Suppressor macrophage treated with lipopolysaccharide for 1 hour (primary cell): Measurements from ENCODE around the gene ARL15.
A peak's percentile ranks its signal among the peaks of the same experiment; 100 is the strongest.
"Not testable (repeated sequence)": the region's sequence is repeated elsewhere in the genome, so short reads cannot be mapped to it uniquely, and the experiment has no call there.

ENCODE experiments used
- DNase-seq, 3 donors: peaks; one replicate each; pipeline ENCODE4 v3.0.0-alpha.2; 2020 to 2022

The ARL15 gene

DNA sequence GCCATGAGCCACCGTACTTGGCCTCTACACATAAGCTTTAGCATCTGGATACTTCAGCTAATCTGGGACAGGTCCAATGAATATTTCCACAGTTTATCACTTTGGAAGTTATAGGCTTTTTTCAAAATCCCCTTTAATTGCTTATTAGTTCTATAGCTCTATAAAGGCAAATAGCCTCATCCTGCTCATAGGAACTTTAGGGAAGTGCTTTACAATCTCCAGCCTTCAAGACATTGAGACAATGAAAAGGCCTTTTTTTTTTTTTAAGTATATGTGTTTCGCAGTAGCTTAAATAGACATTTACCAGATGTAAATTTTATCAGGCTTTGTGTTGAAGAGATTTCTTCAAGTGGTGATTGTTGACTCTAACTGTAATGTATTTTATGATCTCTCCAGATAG lies 224.2 kb downstream of the ARL15 start:
- DNase-seq: no peak

DNA sequence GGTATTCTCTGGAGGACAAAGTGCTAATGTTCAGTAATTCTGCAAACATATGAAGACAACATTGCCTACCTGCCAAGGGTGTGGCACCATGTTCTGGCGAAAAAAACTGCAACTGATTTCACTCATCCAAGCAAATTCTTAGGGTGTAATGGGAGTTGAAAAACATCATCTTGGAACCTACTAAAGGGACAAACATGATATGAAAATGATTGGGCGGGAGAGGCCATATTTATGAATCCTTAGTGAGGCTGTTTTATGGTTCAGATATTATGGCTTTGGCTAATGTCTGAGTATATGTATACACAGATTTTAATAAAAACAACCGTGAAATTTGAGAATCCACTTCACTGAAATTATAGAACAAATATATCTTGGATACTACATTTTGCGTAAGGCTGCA lies 225.7 kb downstream of the ARL15 start:
- no peak for DNase-seq

DNA sequence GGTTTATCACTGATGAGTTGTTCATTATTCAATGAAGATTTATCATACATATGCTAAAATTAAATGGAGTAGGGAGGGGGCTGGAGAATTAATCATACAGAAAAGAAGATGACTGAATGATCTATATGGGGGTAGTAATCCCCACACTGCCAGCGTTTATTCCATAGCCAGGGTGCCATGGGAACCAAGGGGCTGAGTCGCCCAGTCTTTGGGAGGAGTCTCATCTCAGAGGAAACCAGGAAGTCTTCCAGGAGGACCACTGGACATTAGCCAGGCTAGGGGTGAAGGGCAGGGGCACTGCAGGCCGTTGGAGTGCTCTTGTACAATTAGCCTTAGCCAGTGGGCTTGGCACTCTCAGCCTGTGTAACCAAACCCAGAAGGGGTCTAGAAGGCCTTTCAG lies 226.5 kb downstream of the ARL15 start:
- DNase-seq: no peak

DNA sequence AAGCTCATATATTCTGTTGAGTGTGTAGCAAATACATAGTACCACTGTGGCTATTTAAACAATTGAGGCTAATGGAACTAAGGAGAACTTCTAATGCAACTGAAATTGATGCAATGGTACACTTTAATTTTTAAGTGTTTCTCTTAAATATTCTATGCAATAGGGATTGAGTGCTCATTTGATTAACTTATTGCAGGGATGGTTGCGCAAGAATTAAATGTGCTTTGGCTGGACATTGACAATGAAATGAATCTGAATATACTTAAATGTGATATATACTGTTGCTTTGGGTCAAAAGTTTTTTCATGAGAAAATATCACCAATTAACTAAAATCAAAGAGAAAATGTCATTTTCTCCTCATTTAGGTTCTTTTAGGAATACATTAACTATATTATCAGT lies 227.1 kb downstream of the ARL15 start:
- no peak for DNase-seq

DNA sequence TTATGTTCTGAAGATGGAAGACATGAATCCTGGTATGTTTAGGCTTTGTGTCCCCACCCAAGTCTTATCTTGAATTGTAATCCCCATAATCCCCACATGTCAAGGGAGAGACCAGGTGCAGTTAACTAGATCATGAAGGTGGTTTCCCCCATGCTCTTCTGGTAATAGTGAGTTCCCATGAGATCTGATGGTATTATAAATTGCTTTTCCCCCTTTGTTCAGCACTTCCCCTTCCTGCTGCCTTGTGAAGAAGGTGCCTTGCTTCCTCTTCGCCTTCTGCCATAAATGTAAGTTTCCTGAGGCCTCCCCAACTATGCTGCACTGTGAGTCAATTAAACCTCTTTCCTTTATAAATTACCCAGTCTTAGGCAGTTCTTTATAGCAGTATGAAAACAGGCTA lies 229.0 kb downstream of the ARL15 start:
- DNase-seq: no peak

DNA sequence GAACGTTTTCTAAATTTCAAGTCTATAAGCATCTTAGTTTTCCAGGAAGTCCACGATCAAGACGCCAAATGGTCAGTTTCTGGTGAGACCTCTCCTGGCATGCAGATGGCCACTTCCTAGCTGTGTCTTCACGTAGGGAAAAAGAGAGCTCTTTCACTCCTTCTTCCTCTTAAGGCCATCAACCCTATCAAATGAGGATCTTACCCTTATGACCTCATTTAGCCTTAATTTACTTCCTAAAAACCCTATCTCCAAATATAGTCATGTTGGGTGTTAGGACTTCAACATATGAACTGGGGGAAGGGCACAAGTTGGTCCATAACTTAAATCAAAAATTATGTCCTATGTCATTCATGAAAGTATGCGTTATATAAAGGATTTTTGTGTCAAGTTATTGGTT lies 229.5 kb downstream of the ARL15 start:
- DNase-seq: peak; percentile 20 to 50 (median 50)

DNA sequence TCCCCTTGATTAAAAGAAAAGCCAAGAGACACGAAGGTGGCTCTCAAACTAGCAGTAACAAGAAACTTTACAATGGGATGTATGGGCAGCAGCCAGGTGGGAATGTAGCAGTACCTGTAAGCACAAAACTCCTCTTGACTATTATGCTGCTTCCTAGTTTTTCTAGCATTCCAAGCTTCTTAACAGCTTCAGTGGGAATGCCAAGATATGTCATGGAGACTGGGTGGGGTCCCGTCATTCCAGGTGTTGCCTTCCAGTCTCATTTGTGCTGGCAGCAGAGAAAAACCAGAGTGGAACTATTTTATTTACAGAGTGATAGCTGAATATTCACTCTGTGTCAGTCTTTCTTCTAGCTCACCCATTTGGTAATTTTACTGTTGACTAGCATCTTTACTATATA lies 236.6 kb downstream of the ARL15 start:
- DNase-seq: no peak

DNA sequence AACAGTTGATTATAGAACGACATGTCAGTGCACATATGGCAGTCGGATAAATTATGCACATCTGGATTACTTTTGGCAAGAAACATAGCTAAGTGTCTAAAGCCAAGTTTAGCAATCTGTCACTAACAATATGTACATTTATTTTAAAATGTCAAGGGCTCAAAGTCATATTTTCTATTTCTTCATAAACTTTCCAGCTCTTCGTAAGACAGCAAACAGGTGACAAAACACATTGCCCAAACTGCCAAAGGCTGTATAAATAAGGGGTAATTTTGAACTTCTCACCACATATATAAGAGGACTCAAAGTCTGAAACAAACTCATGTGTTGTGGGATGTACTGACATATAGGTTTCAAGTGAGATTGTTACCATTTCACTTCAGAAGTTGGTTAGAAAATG lies 237.2 kb downstream of the ARL15 start:
- DNase-seq: no peak

DNA sequence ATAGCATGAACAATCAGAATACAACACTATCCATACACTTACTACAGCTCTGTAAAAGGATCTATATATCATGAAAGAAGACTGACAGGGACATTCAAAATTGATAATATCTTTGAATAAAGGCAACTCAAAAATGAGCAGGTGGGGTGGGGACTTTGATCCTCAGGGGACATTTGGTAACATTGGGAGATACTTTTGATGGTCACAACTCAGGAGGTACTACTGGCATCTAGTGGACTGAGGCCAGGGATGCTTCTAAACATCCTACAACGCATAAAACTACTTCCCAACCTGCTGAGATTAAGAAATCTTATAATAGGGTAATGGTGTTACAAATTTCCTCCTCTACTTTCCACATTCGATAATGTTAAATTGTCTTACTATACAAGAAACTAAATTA lies 243.9 kb downstream of the ARL15 start:
- no peak for DNase-seq

DNA sequence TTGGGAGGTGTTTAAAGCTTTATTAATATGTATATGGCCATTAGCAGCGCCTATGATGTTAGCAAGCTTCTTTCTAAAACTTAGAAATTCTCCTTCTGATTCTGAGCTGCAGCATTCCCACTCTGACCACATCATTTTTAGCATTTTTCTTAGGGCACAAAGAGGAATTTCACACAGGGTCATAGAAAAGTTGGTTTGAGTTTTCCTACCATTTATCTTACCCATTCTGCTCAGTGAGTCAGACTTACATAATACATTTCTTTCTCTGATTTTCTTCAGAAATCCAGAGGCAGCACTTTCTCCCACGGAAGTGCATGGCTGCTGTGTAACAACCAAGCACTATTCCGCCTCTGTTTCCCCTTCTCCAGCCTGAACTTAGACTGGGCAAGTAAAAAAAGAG lies 246.6 kb downstream of the ARL15 start:
- no peak for DNase-seq

DNA sequence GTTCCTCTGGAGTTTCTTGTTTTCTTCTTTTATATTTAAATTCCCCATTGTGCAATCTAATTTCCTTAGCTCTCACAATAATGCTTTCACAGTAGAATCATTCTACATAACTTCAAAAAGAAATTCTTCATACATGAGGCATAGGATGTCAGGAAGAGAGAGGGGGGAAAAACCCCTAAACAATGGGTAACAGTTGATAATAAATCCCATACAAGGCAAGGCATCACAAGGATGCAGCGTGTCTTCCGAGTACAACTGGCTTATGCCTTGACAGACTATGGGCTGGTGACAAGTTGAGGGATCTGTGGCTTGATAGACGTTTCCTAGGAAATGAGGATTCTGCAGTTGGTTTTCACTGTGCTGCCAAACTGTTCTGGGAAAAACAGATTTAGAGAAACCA lies 247.4 kb downstream of the ARL15 start:
- no peak for DNase-seq

DNA sequence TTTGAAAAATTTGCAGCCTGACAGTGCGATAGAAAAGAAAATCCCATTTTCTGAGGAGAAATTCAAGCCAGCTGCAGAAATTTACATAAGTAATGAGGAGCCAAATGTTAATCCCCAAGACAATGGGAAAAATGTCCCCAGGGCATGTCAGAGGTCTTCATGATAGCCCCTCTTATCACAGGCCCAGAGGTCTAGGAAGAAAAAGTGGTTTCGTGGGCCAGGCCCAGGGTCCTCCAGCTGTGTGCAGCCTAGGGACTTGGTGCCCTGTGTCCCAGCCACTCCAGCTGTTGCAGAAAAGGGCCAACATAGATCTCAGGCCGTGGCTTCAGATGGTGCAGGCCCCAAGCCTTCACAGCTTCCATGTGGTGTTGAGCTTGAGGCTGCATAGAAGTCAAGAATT lies 249.5 kb downstream of the ARL15 start:
- DNase-seq: not testable (repeated sequence)

DNA sequence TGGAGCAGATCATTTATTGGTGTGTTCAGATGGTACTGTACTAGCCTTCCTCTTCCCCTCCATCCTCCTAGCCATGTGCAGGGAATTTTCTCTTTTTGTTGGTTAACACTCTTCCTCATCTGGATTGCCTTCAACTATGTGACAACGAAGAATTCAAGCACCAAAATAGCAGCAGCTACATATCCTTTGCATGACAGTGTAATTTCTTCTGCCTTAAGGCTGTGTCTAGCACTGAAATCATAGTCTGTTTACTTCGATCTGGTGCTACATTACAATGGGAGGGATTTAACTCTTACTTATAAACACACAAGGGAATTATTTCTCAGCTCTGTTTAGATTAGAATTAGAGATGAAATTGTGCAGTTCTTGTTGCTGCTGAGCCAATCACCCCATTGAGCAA lies 260.4 kb downstream of the ARL15 start:
- no peak for DNase-seq

DNA sequence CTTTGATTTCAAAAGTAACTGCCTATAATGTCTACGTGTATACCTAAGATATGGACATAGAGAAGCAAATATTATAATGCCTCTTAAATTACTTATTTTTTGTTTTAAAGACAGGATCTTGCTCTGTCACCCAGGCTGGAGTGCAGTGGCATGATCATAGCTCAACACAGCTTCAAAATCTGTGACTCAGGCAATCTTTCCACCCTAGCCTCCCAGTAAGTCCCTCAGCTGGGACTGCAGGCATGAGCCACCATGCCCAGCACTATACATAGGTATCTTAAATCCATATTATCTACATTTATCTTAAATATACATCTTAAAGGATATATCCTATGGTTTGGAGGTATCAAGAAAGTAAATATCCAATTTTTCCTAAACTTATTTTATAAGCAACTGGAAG lies 261.2 kb downstream of the ARL15 start:
- no peak for DNase-seq

DNA sequence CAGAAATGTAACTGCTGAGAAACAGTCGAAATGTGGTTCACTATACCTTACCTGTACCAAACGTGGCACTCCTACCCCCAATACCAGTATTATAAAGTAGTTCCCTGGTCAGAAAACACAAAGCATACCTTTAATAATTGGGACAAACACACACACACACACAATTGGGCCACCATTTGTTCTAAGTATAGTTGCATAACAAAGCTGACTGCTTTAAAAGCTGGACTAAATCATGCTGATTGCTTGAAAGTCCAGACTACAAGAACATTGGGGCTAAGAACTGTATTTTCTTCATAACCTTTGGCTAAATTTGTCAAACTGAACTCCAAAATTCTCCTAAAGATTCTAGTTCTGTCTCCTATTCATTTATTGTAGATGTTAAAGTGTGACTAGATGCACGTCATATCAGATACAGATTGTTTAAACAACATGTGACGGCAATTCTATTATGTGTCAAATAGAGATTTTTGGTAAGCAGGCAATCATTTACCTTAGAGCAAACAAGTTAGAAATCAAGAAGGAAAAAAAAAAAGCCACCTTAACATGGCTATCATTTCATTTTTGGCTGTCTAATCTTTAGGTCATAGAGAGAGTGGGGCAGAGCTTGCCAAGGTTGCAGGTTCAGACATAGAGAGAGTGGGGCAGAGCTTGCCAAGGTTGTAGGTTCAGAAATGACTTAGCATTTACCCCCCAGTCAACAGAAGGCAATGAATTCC lies 265.1 kb downstream of the ARL15 start:
- no peak for DNase-seq

DNA sequence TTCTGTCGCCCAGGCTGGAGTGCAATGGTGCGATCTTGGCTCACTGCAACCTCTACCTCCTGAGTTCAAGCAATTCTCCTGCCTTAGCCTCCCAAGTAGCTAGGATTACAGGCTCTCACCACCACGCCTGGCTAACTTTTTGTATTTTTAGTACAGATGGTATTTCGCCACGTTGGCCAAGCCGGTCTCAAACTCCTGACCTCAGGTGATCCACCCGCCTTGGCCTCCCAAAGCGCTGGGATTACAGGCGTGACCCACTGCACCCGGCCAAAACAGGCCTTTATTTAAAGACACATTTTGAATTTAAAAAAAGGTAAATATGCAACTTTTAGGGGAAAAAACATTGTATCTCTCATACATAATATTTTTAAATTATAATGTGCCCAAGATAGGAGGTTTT lies 266.1 kb downstream of the ARL15 start:
- DNase-seq: not testable (repeated sequence)

DNA sequence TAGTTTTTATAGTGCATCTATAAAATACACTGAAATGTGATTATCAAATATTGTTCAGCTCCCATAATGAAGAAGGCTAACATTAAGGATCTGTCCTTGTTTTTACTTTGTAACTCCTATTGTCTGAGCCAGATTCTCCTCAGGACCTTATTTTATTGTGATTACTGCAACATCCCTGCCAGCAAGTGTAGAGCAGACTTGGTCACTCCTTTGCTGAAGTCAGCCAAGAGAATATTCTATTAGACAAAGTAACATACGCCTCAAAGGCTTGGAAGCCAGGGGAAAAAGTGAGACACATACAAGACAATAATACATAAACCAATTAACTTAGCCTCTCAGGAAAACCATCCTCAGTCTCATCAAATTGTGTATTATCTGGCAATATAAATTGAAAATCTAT lies 269.6 kb downstream of the ARL15 start:
- DNase-seq: no peak

DNA sequence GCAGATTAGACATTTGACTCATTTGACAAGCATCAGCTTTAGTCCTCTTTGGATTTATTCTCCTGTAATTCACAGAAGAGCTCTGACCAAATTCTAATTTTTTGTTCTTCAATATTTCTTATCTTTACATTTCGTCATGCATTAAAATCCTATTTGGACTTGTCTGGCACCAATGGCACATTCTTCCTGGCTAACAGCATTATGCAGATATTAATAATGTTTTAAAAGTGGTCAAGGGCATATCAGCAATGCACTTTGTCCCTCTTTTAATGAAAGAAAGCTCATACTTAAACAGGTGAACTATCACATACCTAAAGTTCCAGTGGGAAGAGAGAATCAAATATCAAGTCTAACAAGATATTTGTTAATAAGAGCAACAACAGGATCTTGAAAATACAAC lies 270.4 kb downstream of the ARL15 start:
- DNase-seq: no peak

DNA sequence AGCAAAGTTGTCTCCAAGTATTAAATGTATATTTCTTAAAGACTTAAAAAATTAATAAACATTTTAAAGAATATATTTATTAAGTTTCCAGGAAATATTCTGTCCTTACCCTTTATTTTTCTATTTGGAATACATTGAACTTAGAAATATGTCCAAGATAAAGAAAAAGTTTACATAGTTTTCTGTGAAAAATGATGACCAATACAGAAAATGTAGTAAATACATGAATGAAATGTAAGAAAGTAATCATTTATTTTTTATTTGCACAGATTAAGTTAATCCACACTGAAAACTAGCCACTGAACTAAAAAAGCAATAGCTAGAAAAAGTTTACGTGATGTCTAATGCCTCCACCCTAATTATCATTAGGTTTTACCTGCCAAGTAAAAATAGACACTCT lies 273.2 kb downstream of the ARL15 start:
- no peak for DNase-seq

DNA sequence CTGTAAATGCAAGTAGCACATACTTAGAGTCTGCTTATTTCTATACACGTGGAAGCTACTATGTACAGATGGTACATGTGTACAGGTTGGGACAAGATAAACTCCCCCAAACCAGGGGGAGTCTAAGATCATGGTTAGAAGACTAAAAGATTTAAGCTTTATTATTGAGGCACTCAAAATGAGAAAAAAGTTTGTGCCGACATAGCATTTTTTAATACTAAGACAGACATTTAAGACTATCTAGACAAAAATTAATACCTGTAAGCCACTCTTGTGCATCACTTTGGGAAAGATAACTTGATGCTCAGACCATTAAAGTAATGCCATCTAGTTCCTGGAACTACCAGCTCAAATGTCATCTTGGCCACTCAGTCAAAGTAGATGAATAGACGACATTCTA lies 279.4 kb downstream of the ARL15 start:
- no peak for DNase-seq

DNA sequence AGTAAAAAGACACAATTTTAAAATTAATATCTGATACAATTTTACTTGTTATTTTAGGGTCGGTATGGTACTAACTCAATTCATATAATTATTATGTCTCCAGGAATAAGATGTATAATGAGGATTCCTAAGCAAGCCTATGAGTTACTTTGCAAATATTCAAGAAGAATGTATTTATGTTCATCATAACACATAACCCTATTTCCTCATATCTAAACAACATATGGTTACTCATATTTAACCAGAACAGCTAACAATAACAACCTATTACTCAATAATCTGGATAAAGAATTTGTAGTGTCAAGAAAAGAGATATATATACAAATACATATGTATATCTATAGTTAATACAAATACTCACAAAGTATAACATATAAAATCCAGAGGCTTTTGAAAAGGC lies 285.9 kb downstream of the ARL15 start:
- peak in 1 of 3 donors; percentile 6 for DNase-seq

DNA sequence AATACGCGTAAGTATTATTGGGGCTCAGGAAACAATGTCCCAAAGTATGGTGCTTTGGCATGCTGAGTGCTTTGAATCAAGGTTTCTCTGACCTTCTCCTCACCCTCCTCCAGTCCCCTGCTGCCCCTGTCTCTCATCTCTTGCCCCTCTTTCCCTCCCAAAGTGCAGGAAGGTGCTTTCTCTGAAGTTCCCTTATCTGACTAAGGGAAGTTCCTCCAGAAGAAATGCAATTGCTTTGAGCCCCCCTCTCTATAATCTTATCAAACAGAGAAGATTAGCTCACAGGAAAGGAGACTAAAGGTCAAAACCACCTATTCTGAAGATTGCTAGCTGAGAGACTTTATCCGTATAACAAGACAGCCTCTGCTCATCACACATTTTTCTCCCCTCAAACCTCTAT lies 288.1 kb downstream of the ARL15 start:
- no peak for DNase-seq

DNA sequence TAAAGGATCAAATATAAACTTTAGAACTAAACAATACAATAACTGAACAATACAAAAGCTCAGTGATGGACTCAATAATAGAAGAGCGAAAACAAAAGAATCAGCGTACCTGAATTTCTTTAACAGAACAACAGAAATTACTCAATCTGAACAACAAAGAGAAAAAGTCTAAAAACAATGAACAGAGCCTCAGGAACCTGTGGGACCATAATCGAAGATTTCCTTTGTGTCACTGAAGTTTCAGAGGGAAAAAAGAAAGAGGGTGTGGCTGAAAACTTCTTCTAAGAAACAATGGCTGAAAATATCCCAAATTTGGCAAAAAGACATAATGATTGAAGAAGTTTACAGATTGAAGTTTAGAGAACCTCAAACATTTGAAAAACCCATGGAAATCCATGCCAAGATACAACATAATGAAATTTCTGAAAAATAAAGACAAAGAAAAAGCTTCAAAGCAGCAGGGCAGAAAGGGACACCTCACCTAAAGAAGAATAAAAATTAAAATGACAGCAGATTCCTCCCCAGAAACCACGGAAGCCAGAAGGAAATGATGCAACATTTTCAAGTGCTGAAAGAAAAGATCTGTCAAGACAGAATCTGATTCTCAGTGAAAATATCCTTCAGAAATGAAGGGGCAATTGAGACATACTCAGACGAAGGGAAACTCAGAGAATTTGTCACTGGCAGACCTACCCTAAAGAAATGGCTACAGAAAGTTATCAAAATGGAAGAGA lies 288.8 kb downstream of the ARL15 start:
- DNase-seq: peak in 1 of 3 donors; percentile 22

DNA sequence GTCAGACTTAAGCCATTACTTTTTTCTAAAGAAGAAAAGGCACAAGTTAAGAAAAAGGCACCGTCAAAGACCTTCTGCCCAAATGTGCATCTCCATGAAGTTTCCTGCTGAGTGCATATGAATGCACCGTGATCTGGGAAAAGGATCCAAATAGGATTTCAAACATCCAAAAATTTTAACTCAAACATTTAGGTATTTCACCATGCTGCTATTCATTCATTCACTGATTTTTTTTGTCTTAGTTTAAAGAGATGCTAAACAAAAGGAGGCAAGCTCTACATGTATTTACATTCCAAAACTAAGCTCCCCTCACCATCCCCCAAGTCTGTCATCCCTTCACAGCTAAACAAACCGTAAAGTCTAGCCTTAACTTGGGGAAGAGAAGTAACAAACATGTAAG lies 291.9 kb downstream of the ARL15 start:
- DNase-seq: no peak

DNA sequence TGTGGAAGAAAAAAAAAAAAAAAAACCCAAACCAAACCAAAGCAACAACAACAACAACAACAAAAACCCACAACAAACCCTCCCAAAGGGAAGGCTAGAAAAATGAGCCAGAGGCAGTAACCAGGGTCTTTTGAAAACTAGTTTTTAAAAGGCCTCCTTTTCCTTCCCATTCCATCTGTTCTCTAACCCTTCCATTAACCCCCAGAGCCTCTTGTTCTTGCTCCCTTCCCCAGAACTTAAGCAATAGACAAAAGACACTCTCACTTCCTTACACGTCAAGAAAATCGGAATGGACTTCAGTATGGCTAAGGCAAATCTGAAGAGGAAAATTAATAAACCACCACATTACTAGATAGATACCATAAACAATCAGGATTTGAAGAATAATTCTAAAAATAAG lies 292.8 kb downstream of the ARL15 start:
- DNase-seq: no peak
